CD4-positive, CD25-positive, alpha-beta regulatory T cell (primary cell): ENCODE measurements around the gene TBL1X. TPM values are rescaled to one million over a fixed set of nuclear protein-coding genes. Genes with fewer than 3 reads are reported as not detected.

ENCODE experiments used
- ATAC-seq, 2 donors: fragments of 150-1000 bp; cut with Tn5 transposase; one replicate each; pipeline ENCODE4 v1.10.0; 2021; ENCODE audit warnings: low read depth in 2 of 2, moderate number of reproducible peaks in 2 of 2, moderate library complexity in 1 of 2
- DNase-seq, 3 donors: peaks; one replicate each; pipeline versions ENCODE4 v3.0.0 to v3.0.0-alpha.2; 2012 to 2022; ENCODE audit warnings: mixed read lengths in 1 of 3
- H3K27ac ChIP-seq: one replicate; pipeline ENCODE4 v1.7.0; 2013; ENCODE audit warnings: mild to moderate bottlenecking, low read length; ENCODE audit not compliant: insufficient read depth, poor library complexity, severe bottlenecking
- H3K27me3 ChIP-seq: one replicate; pipeline ENCODE4 v1.7.0; 2013; ENCODE audit warnings: low read length; ENCODE audit not compliant: control insufficient read depth, insufficient read depth
- H3K36me3 ChIP-seq: one replicate; pipeline ENCODE4 v1.7.0; 2013; ENCODE audit warnings: mild to moderate bottlenecking, low read length, moderate library complexity; ENCODE audit not compliant: control insufficient read depth, insufficient read depth
- H3K4me1 ChIP-seq: 2 replicates; pipeline ENCODE4 v1.7.0; 2013; ENCODE audit warnings: mild to moderate bottlenecking, low read length; ENCODE audit not compliant: insufficient read depth, control insufficient read depth, poor library complexity, severe bottlenecking
- H3K4me3 ChIP-seq: one replicate; pipeline ENCODE4 v1.7.0; 2013; ENCODE audit warnings: low read depth, mild to moderate bottlenecking, low read length, moderate library complexity
- H3K9me3 ChIP-seq, 2 experiments: 1 replicate in 1 of 2; 2 replicates in 1 of 2; pipeline ENCODE4 v1.7.0; 2013; ENCODE audit warnings: low read length in 2 of 2, mild to moderate bottlenecking in 1 of 2, moderate library complexity in 1 of 2; ENCODE audit not compliant: control insufficient read depth in 2 of 2
- H3K27ac Mint-ChIP-seq, 3 donors: one replicate each; pipeline ENCODE4 v1.8.0; 2020 to 2022; ENCODE audit warnings: mild to moderate bottlenecking in 3 of 3, mixed read lengths in 3 of 3, moderate library complexity in 2 of 3
- H3K27me3 Mint-ChIP-seq: one replicate; pipeline ENCODE4 v1.8.0; 2022; ENCODE audit warnings: mild to moderate bottlenecking, mixed read lengths
- H3K36me3 Mint-ChIP-seq: one replicate; pipeline ENCODE4 v1.8.0; 2020; ENCODE audit warnings: mixed read lengths
- H3K4me1 Mint-ChIP-seq, 4 donors: one replicate each; pipeline ENCODE4 v1.8.0; 2020 to 2022; ENCODE audit warnings: mixed read lengths in 4 of 4, mild to moderate bottlenecking in 1 of 4
- H3K4me3 Mint-ChIP-seq, 4 donors: one replicate each; pipeline ENCODE4 v1.8.0; 2020 to 2022; ENCODE audit warnings: mild to moderate bottlenecking in 4 of 4, mixed read lengths in 4 of 4, moderate library complexity in 3 of 4
- H3K9me3 Mint-ChIP-seq, 7 donors: one replicate each; pipeline ENCODE4 v1.8.0; 2020 to 2022; ENCODE audit warnings: mixed read lengths in 7 of 7, mild to moderate bottlenecking in 3 of 7, moderate library complexity in 2 of 7
- polyA plus RNA-seq, 4 donors: library from polyadenylated mRNA; unstranded; fragments of 300-500 nt; fragmentation: Illumina TruSeq; gene quantifications; one replicate each; pipeline ENCODE4 v1.2.3, GENCODE V29; 2021
- total RNA-seq: library from RNA; stranded (reverse); gene quantifications from one replicate; pipeline ENCODE4 v1.2.3, GENCODE V29; 2022

The TBL1X gene
- total and polyA plus RNA-seq, 5 donors from 2014 or later, result 6.7 to 23.4 (median 14.5) TPM

- no peak for ATAC-seq
- H3K4me1 Mint-ChIP-seq, result no peaks in the 10 kb centered on the region
- no peaks in the 10 kb centered on the region for H3K27me3 ChIP-seq
- H3K4me1 ChIP-seq, result no peaks in the 10 kb centered on the region
- no peak overlapping the region for H3K27ac ChIP-seq
- peak overlapping the region in 1 of 4 donors; percentile 36 for H3K4me3 Mint-ChIP-seq
- H3K4me3 ChIP-seq, result no peak overlapping the region
- no peak overlapping the region for H3K27ac Mint-ChIP-seq
- DNase-seq, result peak in 1 of 3 donors; percentile 6
- H3K36me3 Mint-ChIP-seq, result no peaks in the 10 kb centered on the region
- H3K36me3 ChIP-seq, result no peaks in the 10 kb centered on the region
- H3K27me3 Mint-ChIP-seq, result peaks cover 6% of the 10 kb centered on the region
- H3K9me3 Mint-ChIP-seq, result peaks cover 0 to 25% (median 1%) of the 10 kb centered on the region in 7 donors
- peaks cover 0 to 2% of the 10 kb centered on the region in 2 experiments for H3K9me3 ChIP-seq
These were observed 265.9 kb downstream of the TBL1X start for GRCh38 chrX:9730752-9731151.

- no peak overlapping the region for H3K4me3 Mint-ChIP-seq
- DNase-seq, result no peak
- Histone ChIP-seq H3K27me3 (no peaks in the 10 kb centered on the region), H3K27ac (no peak overlapping the region), H3K36me3 (no peaks in the 10 kb centered on the region), H3K4me1 (no peaks in the 10 kb centered on the region), H3K9me3 (no peaks in the 10 kb centered on the region), H3K4me3 (no peak overlapping the region)
- H3K36me3 Mint-ChIP-seq, result no peaks in the 10 kb centered on the region
- H3K9me3 Mint-ChIP-seq, result peaks cover 0 to 3% (median 0%) of the 10 kb centered on the region in 7 donors
- H3K27me3 Mint-ChIP-seq, result no peaks in the 10 kb centered on the region
- no peaks in the 10 kb centered on the region for H3K4me1 Mint-ChIP-seq
- no peak for ATAC-seq
- no peak overlapping the region for H3K27ac Mint-ChIP-seq
These were observed 272.5 kb downstream of the TBL1X start for GRCh38 chrX:9737363-9737762.

GRCh38 chrX:9738151-9738550 is 273.3 kb downstream of the TBL1X start:
- no peaks in the 10 kb centered on the region for H3K36me3 Mint-ChIP-seq

DNA sequence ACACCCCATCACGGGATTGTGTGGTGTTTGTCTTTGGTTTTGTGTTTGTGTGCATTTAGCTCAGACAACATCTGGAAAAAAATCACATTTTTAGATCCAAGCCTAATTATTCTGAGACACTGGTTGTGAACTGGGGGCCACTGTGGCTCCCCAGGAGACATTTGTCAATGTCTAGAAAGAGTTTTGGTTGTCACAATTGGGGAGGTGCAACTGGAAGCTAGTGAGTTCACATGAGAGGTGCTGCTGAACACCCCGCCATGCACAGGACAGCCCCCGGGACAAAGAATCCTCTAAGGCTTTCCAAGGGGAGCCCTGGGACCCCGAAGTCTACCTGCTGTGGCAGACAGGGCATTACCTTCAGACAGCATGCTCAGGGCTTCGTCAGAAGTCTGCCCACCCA is 274.3 kb downstream of the TBL1X start:
- Histone ChIP-seq H3K4me1 (no peaks in the 10 kb centered on the region), H3K4me3 (no peak overlapping the region), H3K27me3 (no peaks in the 10 kb centered on the region), H3K27ac (no peak overlapping the region), H3K9me3 (no peaks in the 10 kb centered on the region), H3K36me3 (no peaks in the 10 kb centered on the region)
- no peak for DNase-seq
- Mint-ChIP-seq H3K27ac (no peak overlapping the region), H3K27me3 (no peaks in the 10 kb centered on the region), H3K36me3 (no peaks in the 10 kb centered on the region), H3K4me3 (no peak overlapping the region), H3K4me1 (no peaks in the 10 kb centered on the region), H3K9me3 (peaks cover 0 to 3% (median 0%) of the 10 kb centered on the region in 7 donors)
- no peak for ATAC-seq

More at GRCh38 chrX:9738151-9738550, 273.3 kb downstream of the TBL1X start:
- Histone ChIP-seq H3K36me3 (no peaks in the 10 kb centered on the region), H3K9me3 (no peaks in the 10 kb centered on the region), H3K27me3 (no peaks in the 10 kb centered on the region), H3K27ac (no peak overlapping the region), H3K4me1 (no peaks in the 10 kb centered on the region), H3K4me3 (no peak overlapping the region)
- ATAC-seq (no peak), DNase-seq (no peak)
- Mint-ChIP-seq H3K9me3 (peaks cover 0 to 3% (median 0%) of the 10 kb centered on the region in 7 donors), H3K4me3 (peak overlapping the region in 1 of 4 donors; percentile 61), H3K27me3 (no peaks in the 10 kb centered on the region), H3K4me1 (no peaks in the 10 kb centered on the region), H3K27ac (no peak overlapping the region)

GRCh38 chrX:9745417-9746115 is 280.7 kb downstream of the TBL1X start:
- peak in 1 of 2 donors; percentile 42 for ATAC-seq

DNA sequence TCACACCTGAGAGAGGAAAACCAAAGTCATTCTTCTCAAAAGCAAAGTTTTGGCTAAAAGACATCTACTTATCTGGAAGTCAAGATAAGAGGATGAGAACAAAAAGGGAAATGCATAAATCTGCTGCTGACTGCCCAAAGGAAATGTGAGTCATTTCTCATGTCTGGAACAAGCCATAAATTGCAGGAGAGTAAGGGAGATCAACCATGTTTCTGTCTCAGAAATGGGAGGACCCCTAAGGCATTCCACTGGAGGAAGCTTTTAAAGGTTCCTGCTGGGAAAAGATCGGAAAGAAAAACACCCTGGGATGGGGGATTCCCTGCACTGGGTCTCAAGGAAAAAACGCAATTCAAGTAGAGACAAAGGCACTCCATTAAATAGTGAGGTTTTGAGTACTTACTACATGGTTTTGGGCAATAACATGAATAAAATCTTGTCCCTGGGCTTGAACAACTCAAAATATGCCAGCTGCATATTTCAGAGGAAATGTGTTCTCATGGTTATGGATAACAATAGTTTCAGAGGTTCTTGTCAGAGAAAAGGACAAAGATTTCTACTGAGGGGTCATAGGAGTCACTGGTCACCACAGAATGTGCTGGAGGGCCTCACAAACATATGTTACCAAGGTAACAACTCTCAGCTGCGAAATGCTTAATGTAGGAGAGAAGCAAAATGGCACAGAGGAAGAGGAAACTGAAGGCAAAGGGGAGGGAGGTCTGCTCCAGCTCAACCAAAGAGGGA is 281.5 kb downstream of the TBL1X start:
- H3K27me3 Mint-ChIP-seq, result no peaks in the 10 kb centered on the region
- H3K36me3 ChIP-seq, result no peaks in the 10 kb centered on the region
- no peak overlapping the region for H3K4me3 Mint-ChIP-seq
- H3K36me3 Mint-ChIP-seq, result peaks cover 4% of the 10 kb centered on the region
- no peak overlapping the region for H3K27ac ChIP-seq
- no peak for ATAC-seq
- H3K4me1 Mint-ChIP-seq, result peaks cover 0 to 18% (median 5%) of the 10 kb centered on the region in 4 donors
- no peak overlapping the region for H3K4me3 ChIP-seq
- H3K4me1 ChIP-seq, result peaks cover 6% of the 10 kb centered on the region
- H3K27ac Mint-ChIP-seq, result no peak overlapping the region
- no peaks in the 10 kb centered on the region for H3K27me3 ChIP-seq
- H3K9me3 Mint-ChIP-seq, result peaks cover 0 to 16% (median 4%) of the 10 kb centered on the region in 7 donors
- no peaks in the 10 kb centered on the region for H3K9me3 ChIP-seq
- no peak for DNase-seq

More at GRCh38 chrX:9745417-9746115, 280.7 kb downstream of the TBL1X start:
- peak overlapping the region in 2 of 4 donors; percentile 58 to 75 for H3K4me3 Mint-ChIP-seq
- peaks cover 0 to 16% (median 4%) of the 10 kb centered on the region in 7 donors for H3K9me3 Mint-ChIP-seq
- H3K27me3 Mint-ChIP-seq, result no peaks in the 10 kb centered on the region
- no peaks in the 10 kb centered on the region for H3K9me3 ChIP-seq
- peak overlapping the region in 1 of 3 donors; percentile 78 for H3K27ac Mint-ChIP-seq
- peak in 1 of 3 donors; percentile 58 for DNase-seq
- H3K4me3 ChIP-seq, result no peak overlapping the region
- H3K4me1 ChIP-seq, result peaks cover 6% of the 10 kb centered on the region
- no peaks in the 10 kb centered on the region for H3K36me3 ChIP-seq
- peaks cover 0 to 18% (median 5%) of the 10 kb centered on the region in 4 donors for H3K4me1 Mint-ChIP-seq
- no peaks in the 10 kb centered on the region for H3K27me3 ChIP-seq
- H3K27ac ChIP-seq, result no peak overlapping the region
- H3K36me3 Mint-ChIP-seq, result peaks cover 4% of the 10 kb centered on the region

GRCh38 chrX:9747644-9748043 is 282.8 kb downstream of the TBL1X start:
- no peak overlapping the region for H3K27ac ChIP-seq
- H3K4me1 ChIP-seq, result peaks cover 6% of the 10 kb centered on the region
- no peak overlapping the region for H3K27ac Mint-ChIP-seq
- no peaks in the 10 kb centered on the region for H3K27me3 ChIP-seq
- H3K9me3 Mint-ChIP-seq, result peaks cover 0 to 16% (median 4%) of the 10 kb centered on the region in 7 donors
- H3K4me3 Mint-ChIP-seq, result no peak overlapping the region
- ATAC-seq, result no peak
- H3K4me3 ChIP-seq, result no peak overlapping the region
- no peaks in the 10 kb centered on the region for H3K9me3 ChIP-seq
- DNase-seq, result no peak
- peaks cover 4% of the 10 kb centered on the region for H3K36me3 Mint-ChIP-seq
- no peaks in the 10 kb centered on the region for H3K36me3 ChIP-seq
- peaks cover 6% of the 10 kb centered on the region for H3K27me3 Mint-ChIP-seq
- peaks cover 0 to 18% (median 5%) of the 10 kb centered on the region in 4 donors for H3K4me1 Mint-ChIP-seq
